GM10847 (cell line): ENCODE measurements around the gene FDX2.
A peak's percentile ranks its signal among the peaks of the same experiment; 100 is the strongest.

Experiments
- POLR2A ChIP-seq: IDR thresholded peaks from 2 replicates; pipeline ENCODE4 v1.6.1; 2011; ENCODE audit not compliant: insufficient read length; ENCODE audit errors: extremely low read depth

Gene FDX2

GRCh38 chr19:10335352-10335985, 19.7 kb upstream of the FDX2 start:
- no peak for TF ChIP-seq POLR2A

GRCh38 chr19:10334588-10335351, 19.0 kb upstream of the FDX2 start:
- no peak for TF ChIP-seq POLR2A

- no peak for TF ChIP-seq POLR2A
These were observed 18.2 kb upstream of the FDX2 start for GRCh38 chr19:10333758-10334587.

- TF ChIP-seq POLR2A = peak; percentile 88
These were observed 17.3 kb upstream of the FDX2 start, which contains the start of gene RAVER1 for GRCh38 chr19:10332965-10333757. TSS of gene RAVER1 (minus strand) at chr19:10333529. CDS start at chr19:10333507, 22 bp downstream.

GRCh38 chr19:10332158-10332964, 16.5 kb upstream of the FDX2 start:
- no peak for TF ChIP-seq POLR2A

- TF ChIP-seq POLR2A = no peak
These were observed 13.7 kb upstream of the FDX2 start for GRCh38 chr19:10329555-10329954.

- no peak for TF ChIP-seq POLR2A
These were observed 13.0 kb upstream of the FDX2 start for GRCh38 chr19:10328558-10329429.

- TF ChIP-seq POLR2A = no peak
These were observed 12.0 kb upstream of the FDX2 start for GRCh38 chr19:10327793-10328192.

GRCh38 chr19:10325732-10326131, 9.9 kb upstream of the FDX2 start:
- TF ChIP-seq POLR2A = no peak

GRCh38 chr19:10321874-10322835, 6.3 kb upstream of the FDX2 start:
- TF ChIP-seq POLR2A = no peak

GRCh38 chr19:10321417-10321797, 5.6 kb upstream of the FDX2 start:
- no peak for TF ChIP-seq POLR2A

GRCh38 chr19:10320602-10321416, 5.0 kb upstream of the FDX2 start:
- no peak for TF ChIP-seq POLR2A
